ENCODE results near the gene ASAP3. TPM values are rescaled to one million over a fixed set of nuclear protein-coding genes. Genes with fewer than 3 reads are reported as not detected.
"Not testable (repeated sequence)": the region's sequence is repeated elsewhere in the genome, so short reads cannot be mapped to it uniquely, and the experiment has no call there.

Gene ASAP3
- total RNA-seq, 1 donor from 2014 or later = 44.4 TPM

GRCh38 chr1:23514111-23514679 is 30.2 kb upstream of the ASAP3 start:
- no peak for DNase-seq (ENCODE audit: low spot score)

GRCh38 chr1:23509896-23510295 is 25.9 kb upstream of the ASAP3 start:
- no peak for DNase-seq (ENCODE audit: low spot score)

GRCh38 chr1:23506376-23507107 is 22.6 kb upstream of the ASAP3 start:
- no peak for DNase-seq (ENCODE audit: low spot score)

- DNase-seq (ENCODE audit: low spot score) = no peak
Observed at GRCh38 chr1:23505851-23506250, 21.9 kb upstream of the ASAP3 start.

- not testable (repeated sequence) for DNase-seq (ENCODE audit: low spot score)
Observed at GRCh38 chr1:23504156-23504555, 20.2 kb upstream of the ASAP3 start.

GRCh38 chr1:23502951-23503350 is 19.0 kb upstream of the ASAP3 start:
- no peak for DNase-seq (ENCODE audit: low spot score)

GRCh38 chr1:23500466-23500865 is 16.5 kb upstream of the ASAP3 start:
- no peak for DNase-seq (ENCODE audit: low spot score)

GRCh38 chr1:23497777-23498439 is 13.9 kb upstream of the ASAP3 start:
- no peak for DNase-seq (ENCODE audit: low spot score)

- no peak for DNase-seq (ENCODE audit: low spot score)
Observed at GRCh38 chr1:23496490-23497181, 12.7 kb upstream of the ASAP3 start.

- not testable (repeated sequence) for DNase-seq (ENCODE audit: low spot score)
Observed at GRCh38 chr1:23494836-23495235, 10.9 kb upstream of the ASAP3 start.

- DNase-seq (ENCODE audit: low spot score) = not testable (repeated sequence)
Observed at GRCh38 chr1:23492776-23493175, 8.8 kb upstream of the ASAP3 start.

GRCh38 chr1:23492132-23492720 is 8.2 kb upstream of the ASAP3 start:
- DNase-seq (ENCODE audit: low spot score) = no peak

GRCh38 chr1:23489842-23490241 is 5.9 kb upstream of the ASAP3 start:
- no peak for DNase-seq (ENCODE audit: low spot score)

GRCh38 chr1:23485002-23485332 is 988 bp upstream of the ASAP3 start:
- no peak for DNase-seq (ENCODE audit: low spot score)

GRCh38 chr1:23484253-23485001 is 448 bp upstream of the ASAP3 start:
- peak; percentile 94 for DNase-seq (ENCODE audit: low spot score)

- no peak for DNase-seq (ENCODE audit: low spot score)
Observed at GRCh38 chr1:23481904-23482303, 2.1 kb downstream of the ASAP3 start.

- no peak for DNase-seq (ENCODE audit: low spot score)
Observed at GRCh38 chr1:23481026-23481597, 2.9 kb downstream of the ASAP3 start.

GRCh38 chr1:23480187-23481025 is 3.6 kb downstream of the ASAP3 start:
- DNase-seq (ENCODE audit: low spot score) = no peak

- no peak for DNase-seq (ENCODE audit: low spot score)
Observed at GRCh38 chr1:23479666-23479941, 4.4 kb downstream of the ASAP3 start.

- peak; percentile 81 for DNase-seq (ENCODE audit: low spot score)
Observed at GRCh38 chr1:23478896-23479665, 4.9 kb downstream of the ASAP3 start.
